ENCODE data around the gene IFITM10. TPM values are rescaled to one million over a fixed set of nuclear protein-coding genes. Genes with fewer than 3 reads are reported as not detected.

The IFITM10 gene
- total and polyA plus RNA-seq, 2 experiments from 2014 or later: 0.41 to 1.6 TPM

DNA sequence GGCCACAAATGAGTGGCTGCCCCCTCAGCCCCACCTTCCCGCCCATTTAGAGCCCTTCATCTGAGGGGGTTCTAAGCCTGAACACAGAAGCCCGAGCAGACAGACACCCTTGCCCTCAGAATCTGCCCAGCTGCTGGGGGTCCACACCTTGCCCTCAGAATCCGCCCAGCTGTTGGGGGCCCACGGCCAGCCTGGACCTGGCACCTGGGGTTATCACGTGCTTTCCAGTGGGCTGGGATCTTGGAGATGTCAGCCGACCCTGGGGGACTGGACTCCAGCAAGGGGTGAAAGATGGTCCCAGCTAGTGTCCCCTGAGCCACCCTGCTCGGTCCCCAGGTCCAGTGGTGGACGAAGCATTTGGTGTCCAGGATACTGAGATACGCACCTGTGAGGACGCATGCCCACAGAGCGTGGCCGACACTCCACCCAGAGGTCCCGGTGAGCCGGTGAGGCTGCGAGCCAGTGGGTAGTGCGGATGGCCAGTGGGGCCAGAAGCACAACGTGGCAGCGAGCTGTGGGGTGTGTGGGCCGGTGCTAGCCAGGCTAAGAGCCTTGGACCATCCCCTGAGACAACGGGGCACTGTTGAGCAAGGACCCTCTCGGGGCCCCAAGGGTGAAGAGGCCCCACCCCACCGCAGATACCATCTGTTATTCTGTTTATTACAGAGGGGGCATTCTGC is 16.5 kb upstream of the IFITM10 start:
- Histone ChIP-seq H4K20me1 (ENCODE audit: insufficient read depth) (no peaks in the 10 kb centered on the region), H3F3A (ENCODE audit: insufficient read depth) (peaks cover 3% of the 10 kb centered on the region; the same call in 1 of the 2 replicates), H2AFZ (no peak overlapping the region), H3K9me3 (ENCODE audit: low read depth) (no peaks in the 10 kb centered on the region), H3K4me3 (no peak overlapping the region), H3K36me3 (ENCODE audit: low read depth) (no peaks in the 10 kb centered on the region), H3K4me2 (ENCODE audit: unreplicated experiment) (no peak overlapping the region), H3K79me2 (ENCODE audit: insufficient read depth) (peaks cover 17% of the 10 kb centered on the region; the same call in 1 of the 2 replicates), H3K27ac (no peak overlapping the region), H3K9me2 (ENCODE audit: insufficient read depth) (no peaks in the 10 kb centered on the region), H3K4me1 (ENCODE audit: insufficient read depth) (peaks cover 23% of the 10 kb centered on the region), H3K9ac (no peak overlapping the region), H3K27me3 (replicated peaks; ENCODE audit: insufficient read depth) (no peaks in the 10 kb centered on the region)
- TF ChIP-seq EZH2phosphoT487 (IDR thresholded peaks at IDR 0.05; ENCODE audit: insufficient read depth, low read depth): no peak
- no peak for TF ChIP-seq EZH2 (IDR thresholded peaks at IDR 0.05; ENCODE audit: insufficient read depth, poor library complexity, severe bottlenecking)
- DNase-seq: no peak
- 83 to 85% methylated on average over 22 of the region's 22 CpGs for WGBS, 2 experiments (ENCODE audit: low coverage in 1 of 2, low lambda C conversion rate in 2 of 2, missing lambda C conversion rate in 2 of 2)
- in situ Hi-C loops (cut with MboI): no loop called here

DNA sequence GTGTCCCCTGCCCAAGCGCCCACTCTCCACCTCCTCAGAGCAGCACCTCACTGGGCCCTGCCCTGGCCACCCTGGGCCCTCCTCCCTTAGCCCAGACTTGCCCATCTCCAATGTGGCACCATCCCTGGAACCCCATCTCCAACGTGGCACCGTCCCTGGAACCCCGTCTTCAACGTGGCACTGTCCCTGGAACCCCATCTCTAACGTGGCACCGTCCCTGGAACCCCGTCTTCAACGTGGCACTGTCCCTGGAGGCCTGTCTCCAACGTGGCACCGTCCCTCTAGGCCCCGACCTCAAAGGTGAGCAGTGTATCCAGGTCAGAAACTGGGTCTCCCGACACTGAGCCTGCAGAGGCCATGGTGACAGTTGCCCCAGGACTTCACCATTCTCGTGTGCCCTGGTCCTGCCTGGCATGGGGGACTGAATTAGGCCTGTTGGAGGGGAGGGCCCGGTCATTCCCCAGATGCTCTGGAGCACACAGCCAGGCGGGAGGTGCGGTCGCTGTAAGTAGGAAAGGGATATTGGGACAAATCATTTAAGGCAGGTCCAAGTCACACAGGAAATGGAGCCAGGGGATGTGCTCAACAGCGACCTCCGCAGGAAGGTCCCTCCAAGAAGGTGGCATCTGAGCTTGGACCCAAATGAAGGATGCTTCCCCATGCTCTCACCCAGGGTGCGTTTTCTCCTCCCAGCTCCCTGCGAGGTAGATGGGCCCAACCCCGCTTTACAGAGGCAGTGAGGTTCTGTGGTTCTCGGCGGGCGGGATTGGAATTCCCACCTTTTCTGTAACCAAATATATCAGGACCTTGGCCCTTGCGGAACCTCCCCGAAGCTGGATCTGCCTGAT is 15.7 kb upstream of the IFITM10 start:
- H3K9me2 ChIP-seq (ENCODE audit: insufficient read depth): no peaks in the 10 kb centered on the region
- 80 to 81% methylated on average over 28 of the region's 28 CpGs for WGBS, 2 experiments (ENCODE audit: low coverage in 1 of 2, low lambda C conversion rate in 2 of 2, missing lambda C conversion rate in 2 of 2)
- H3K27me3 ChIP-seq (replicated peaks; ENCODE audit: insufficient read depth): no peaks in the 10 kb centered on the region
- no peak overlapping the region for H3K27ac ChIP-seq
- TF ChIP-seq EZH2 (IDR thresholded peaks at IDR 0.05; ENCODE audit: insufficient read depth, poor library complexity, severe bottlenecking) (no peak), EZH2phosphoT487 (IDR thresholded peaks at IDR 0.05; ENCODE audit: insufficient read depth, low read depth) (no peak)
- peaks cover 19% of the 10 kb centered on the region; the same call in 1 of the 2 replicates for H3K79me2 ChIP-seq (ENCODE audit: insufficient read depth)
- in situ Hi-C loops (cut with MboI): no loop called here
- H3K4me3 ChIP-seq: no peak overlapping the region
- no peak overlapping the region for H3K9ac ChIP-seq
- H3K36me3 ChIP-seq (ENCODE audit: low read depth): no peaks in the 10 kb centered on the region
- peaks cover 18% of the 10 kb centered on the region for H3K4me1 ChIP-seq (ENCODE audit: insufficient read depth)
- no peaks in the 10 kb centered on the region for H3K9me3 ChIP-seq (ENCODE audit: low read depth)
- no peak overlapping the region for H3K4me2 ChIP-seq (ENCODE audit: unreplicated experiment)
- no peaks in the 10 kb centered on the region for H3F3A ChIP-seq (ENCODE audit: insufficient read depth)
- no peaks in the 10 kb centered on the region for H4K20me1 ChIP-seq (ENCODE audit: insufficient read depth)
- no peak for DNase-seq
- H2AFZ ChIP-seq: no peak overlapping the region

DNA sequence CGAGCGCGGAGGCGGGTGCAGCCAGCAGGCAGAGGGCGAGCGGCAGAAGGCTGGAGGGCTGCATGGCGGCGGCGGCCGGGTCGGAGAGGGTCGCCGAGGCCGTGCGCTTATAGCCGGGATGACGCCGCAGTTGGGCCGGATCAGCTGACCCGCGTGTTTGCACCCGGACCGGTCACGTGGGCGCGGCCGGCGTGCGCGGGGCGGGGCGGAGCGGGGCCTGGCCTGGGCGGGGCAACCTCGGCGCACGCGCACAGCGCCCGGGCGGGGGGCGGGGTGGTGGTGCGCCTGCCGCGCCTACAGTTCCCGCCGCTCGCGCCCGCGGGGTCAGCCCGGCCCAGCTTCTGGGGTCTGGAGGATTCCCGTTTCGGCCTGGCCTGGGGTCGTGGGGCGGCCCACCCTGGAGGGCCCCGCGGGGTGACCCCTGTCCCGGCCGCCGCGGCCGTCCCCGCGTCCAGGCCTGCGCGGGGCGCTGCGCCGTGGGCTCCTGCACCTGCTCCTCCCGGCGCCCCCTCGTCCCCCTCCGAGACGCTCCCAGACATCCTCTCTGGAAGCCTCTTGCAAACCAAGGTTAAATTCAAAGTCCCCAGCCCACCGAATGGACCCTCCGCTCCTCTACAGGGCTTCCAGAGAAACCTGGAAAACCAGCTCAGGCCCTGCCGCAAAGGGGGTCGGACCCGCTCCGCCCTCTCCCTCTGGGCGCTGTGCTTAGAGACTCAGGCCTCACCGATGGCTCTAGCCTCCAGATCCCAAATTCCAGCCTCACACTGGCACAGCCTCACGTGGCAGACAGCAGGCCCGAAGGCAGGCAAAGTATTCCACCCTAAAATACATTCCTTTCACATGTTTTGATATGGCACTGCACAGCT is 13.6 kb upstream of the IFITM10 start, which contains the start of gene CTSD:
TSS of gene CTSD (minus strand) at position 132 of the 866 bp plus-strand sequence. CDS start at position 64, 68 bp downstream.
- H3F3A ChIP-seq (ENCODE audit: insufficient read depth): no peaks in the 10 kb centered on the region
- in situ Hi-C loops (cut with MboI): no loop called here
- no peaks in the 10 kb centered on the region for H3K27me3 ChIP-seq (replicated peaks; ENCODE audit: insufficient read depth)
- no peaks in the 10 kb centered on the region for H3K36me3 ChIP-seq (ENCODE audit: low read depth)
- H3K9ac ChIP-seq: peak within 1 kb of the TSS; percentile 86
- 2 to 3% methylated on average over 28 to 50 of the region's 85 CpGs for WGBS, 2 experiments (ENCODE audit: low coverage in 1 of 2, low lambda C conversion rate in 2 of 2, missing lambda C conversion rate in 2 of 2)
- H3K9me3 ChIP-seq (ENCODE audit: low read depth): no peaks in the 10 kb centered on the region
- H3K4me3 ChIP-seq: peak within 1 kb of the TSS; percentile 86
- H4K20me1 ChIP-seq (ENCODE audit: insufficient read depth): no peaks in the 10 kb centered on the region
- peaks cover 14% of the 10 kb centered on the region for H3K4me1 ChIP-seq (ENCODE audit: insufficient read depth)
- no peaks in the 10 kb centered on the region for H3K9me2 ChIP-seq (ENCODE audit: insufficient read depth)
- TF ChIP-seq EZH2 (IDR thresholded peaks at IDR 0.05; ENCODE audit: insufficient read depth, poor library complexity, severe bottlenecking) (no peak), EZH2phosphoT487 (IDR thresholded peaks at IDR 0.05; ENCODE audit: insufficient read depth, low read depth) (no peak)
- H3K27ac ChIP-seq: no peak within 1 kb of the TSS
- DNase-seq: peak; percentile 93
- peak within 1 kb of the TSS; percentile 89 for H3K4me2 ChIP-seq (ENCODE audit: unreplicated experiment)
- H3K79me2 ChIP-seq (ENCODE audit: insufficient read depth): peaks cover 19% of the 10 kb centered on the region; the same call in 1 of the 2 replicates
- H2AFZ ChIP-seq: peak within 1 kb of the TSS; percentile 89

DNA sequence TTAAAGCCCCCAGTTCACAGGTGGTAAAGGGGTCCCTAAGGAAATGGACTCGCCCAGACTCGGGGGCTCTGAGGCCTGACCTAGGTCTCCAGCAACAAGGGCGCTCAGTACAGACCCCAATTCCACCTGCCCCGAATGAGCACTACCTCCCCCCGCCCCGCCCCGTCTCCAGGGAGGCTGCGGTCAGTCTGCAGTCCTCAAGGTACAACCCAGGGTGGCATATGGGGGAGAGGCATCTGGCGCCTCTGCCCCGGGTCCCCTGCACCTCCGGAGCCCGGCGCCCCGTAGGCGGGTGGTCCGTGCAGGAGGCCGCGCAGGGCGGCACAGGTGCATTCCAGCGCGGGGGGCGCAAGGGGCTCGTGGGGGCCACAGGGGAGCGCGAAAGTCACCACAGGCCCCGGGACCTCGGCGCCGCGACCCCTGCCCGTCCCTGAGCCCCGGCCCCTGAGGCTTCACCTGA is 13.0 kb upstream of the IFITM10 start:
- 1 to 3% methylated on average over 24 to 28 of the region's 32 CpGs for WGBS, 2 experiments (ENCODE audit: low coverage in 1 of 2, low lambda C conversion rate in 2 of 2, missing lambda C conversion rate in 2 of 2)
- Histone ChIP-seq H3K36me3 (ENCODE audit: low read depth) (no peaks in the 10 kb centered on the region), H3K79me2 (ENCODE audit: insufficient read depth) (peaks cover 19% of the 10 kb centered on the region; the same call in 1 of the 2 replicates), H3K9ac (peak overlapping the region; percentile 86), H4K20me1 (ENCODE audit: insufficient read depth) (no peaks in the 10 kb centered on the region), H2AFZ (peak overlapping the region; percentile 70), H3K4me1 (ENCODE audit: insufficient read depth) (peaks cover 14% of the 10 kb centered on the region), H3K27ac (no peak overlapping the region), H3K27me3 (replicated peaks; ENCODE audit: insufficient read depth) (no peaks in the 10 kb centered on the region), H3K9me3 (ENCODE audit: low read depth) (no peaks in the 10 kb centered on the region), H3K4me2 (ENCODE audit: unreplicated experiment) (peak overlapping the region; percentile 89), H3K9me2 (ENCODE audit: insufficient read depth) (no peaks in the 10 kb centered on the region), H3F3A (ENCODE audit: insufficient read depth) (no peaks in the 10 kb centered on the region), H3K4me3 (peak overlapping the region; percentile 86)
- DNase-seq: no peak
- TF ChIP-seq EZH2phosphoT487 (IDR thresholded peaks at IDR 0.05; ENCODE audit: insufficient read depth, low read depth): no peak
- no peak for TF ChIP-seq EZH2 (IDR thresholded peaks at IDR 0.05; ENCODE audit: insufficient read depth, poor library complexity, severe bottlenecking)
- in situ Hi-C loops (cut with MboI): no loop called here

Data from GM23248 (cell line).